Thyroid gland (tissue), 4 donors: ENCODE measurements around the gene DLX6.

Source experiments
- POLR2A ChIP-seq, 2 donors: fragments of 450-650 bp; IDR thresholded peaks; one replicate each; pipeline ENCODE4 v1.6.1; 2017; ENCODE audit warnings: antibody characterized with exemption in 2 of 2, mild to moderate bottlenecking in 2 of 2, moderate library complexity in 1 of 2
- TF ChIP-seq, protein P1 (sequence below), 6 experiments: fragments of 200-600 bp in 3 of 6; fragments of 450-650 bp in 3 of 6; sonication (generic) in 3 of 6; IDR thresholded peaks; one replicate each; pipeline ENCODE4 v1.5.1; 2016 to 2019; ENCODE audit warnings: antibody characterized with exemption in 6 of 6, mild to moderate bottlenecking in 2 of 6, inconsistent platforms in 1 of 6, moderate library complexity in 1 of 6

DNA sequence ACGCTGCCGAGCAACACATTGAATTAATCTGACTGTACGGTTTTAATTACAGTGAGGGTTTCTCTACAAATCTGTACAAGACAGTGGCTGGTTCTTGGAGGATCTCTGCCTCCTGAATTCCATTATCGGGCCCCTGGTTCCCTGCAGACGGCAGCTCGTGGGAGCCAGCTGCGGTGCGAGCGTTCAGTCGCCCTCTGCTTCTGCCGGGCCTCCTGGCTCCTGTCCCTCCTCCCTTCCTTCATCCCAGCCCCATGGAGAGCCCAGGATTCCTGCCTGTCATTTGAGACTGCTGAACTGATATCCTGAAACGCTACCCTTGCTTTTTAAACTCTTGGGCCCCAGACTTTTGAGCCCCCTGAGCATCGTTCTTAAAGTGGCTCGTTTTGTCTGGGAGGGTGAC is 6.6 kb upstream of the DLX6 start:
- no peak for TF ChIP-seq POLR2A (IDR thresholded peaks at IDR 0.05)
- TF ChIP-seq, protein P1, sequence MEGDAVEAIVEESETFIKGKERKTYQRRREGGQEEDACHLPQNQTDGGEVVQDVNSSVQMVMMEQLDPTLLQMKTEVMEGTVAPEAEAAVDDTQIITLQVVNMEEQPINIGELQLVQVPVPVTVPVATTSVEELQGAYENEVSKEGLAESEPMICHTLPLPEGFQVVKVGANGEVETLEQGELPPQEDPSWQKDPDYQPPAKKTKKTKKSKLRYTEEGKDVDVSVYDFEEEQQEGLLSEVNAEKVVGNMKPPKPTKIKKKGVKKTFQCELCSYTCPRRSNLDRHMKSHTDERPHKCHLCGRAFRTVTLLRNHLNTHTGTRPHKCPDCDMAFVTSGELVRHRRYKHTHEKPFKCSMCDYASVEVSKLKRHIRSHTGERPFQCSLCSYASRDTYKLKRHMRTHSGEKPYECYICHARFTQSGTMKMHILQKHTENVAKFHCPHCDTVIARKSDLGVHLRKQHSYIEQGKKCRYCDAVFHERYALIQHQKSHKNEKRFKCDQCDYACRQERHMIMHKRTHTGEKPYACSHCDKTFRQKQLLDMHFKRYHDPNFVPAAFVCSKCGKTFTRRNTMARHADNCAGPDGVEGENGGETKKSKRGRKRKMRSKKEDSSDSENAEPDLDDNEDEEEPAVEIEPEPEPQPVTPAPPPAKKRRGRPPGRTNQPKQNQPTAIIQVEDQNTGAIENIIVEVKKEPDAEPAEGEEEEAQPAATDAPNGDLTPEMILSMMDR (IDR thresholded peaks at IDR 0.05): no peak
